Subcutaneous adipose tissue (tissue), 4 donors: ENCODE data around the gene CPLANE1. TPM values are rescaled to one million over a fixed set of nuclear protein-coding genes. Genes with fewer than 3 reads are reported as not detected.

Experiments
- CTCF ChIP-seq: fragments of 450-650 bp; IDR thresholded peaks from one replicate; pipeline ENCODE4 v1.5.1; 2016; ENCODE audit warnings: low read depth, mild to moderate bottlenecking, control low read depth, antibody characterized with exemption, moderate library complexity
- total RNA-seq, 4 donors: library from RNA; depleted of rRNA; stranded (reverse); fragments of >200 nt; gene quantifications; one replicate each; pipeline ENCODE4 v1.1.0, GENCODE V29; 2016

CPLANE1 gene
- total RNA-seq, 4 donors from 2014 or later = 26.8 to 41.4 (median 37.1) TPM

- TF ChIP-seq CTCF = no peak
These were observed 136.7 kb downstream of the CPLANE1 start for GRCh38 chr5:37112383-37112991.

GRCh38 chr5:37111426-37112382, 137.5 kb downstream of the CPLANE1 start:
- TF ChIP-seq CTCF = no peak

- no peak for TF ChIP-seq CTCF
These were observed 139.0 kb downstream of the CPLANE1 start for GRCh38 chr5:37110135-37110534.

GRCh38 chr5:37109338-37109737, 139.8 kb downstream of the CPLANE1 start:
- no peak for TF ChIP-seq CTCF

GRCh38 chr5:37103302-37103701, 145.9 kb downstream of the CPLANE1 start:
- TF ChIP-seq CTCF = no peak

GRCh38 chr5:37090781-37091180, 158.4 kb downstream of the CPLANE1 start:
- TF ChIP-seq CTCF = no peak

- no peak for TF ChIP-seq CTCF
These were observed 159.0 kb downstream of the CPLANE1 start for GRCh38 chr5:37090123-37090726.
